Stimulated activated CD4-positive, alpha-beta T cell treated with anti-CD3 and anti-CD28 coated beads, TNF-alpha, amount 100 ng/mL, for 24 hours (primary cell): ENCODE measurements around the gene EVI2B.
"Not testable (repeated sequence)": the region's sequence is repeated elsewhere in the genome, so short reads cannot be mapped to it uniquely, and the experiment has no call there.

Source experiments
- DNase-seq, 3 experiments: peaks; one replicate each; pipeline ENCODE4 v3.0.0-alpha.2; 2020; ENCODE audit warnings: low read depth in 3 of 3

Gene EVI2B

DNA sequence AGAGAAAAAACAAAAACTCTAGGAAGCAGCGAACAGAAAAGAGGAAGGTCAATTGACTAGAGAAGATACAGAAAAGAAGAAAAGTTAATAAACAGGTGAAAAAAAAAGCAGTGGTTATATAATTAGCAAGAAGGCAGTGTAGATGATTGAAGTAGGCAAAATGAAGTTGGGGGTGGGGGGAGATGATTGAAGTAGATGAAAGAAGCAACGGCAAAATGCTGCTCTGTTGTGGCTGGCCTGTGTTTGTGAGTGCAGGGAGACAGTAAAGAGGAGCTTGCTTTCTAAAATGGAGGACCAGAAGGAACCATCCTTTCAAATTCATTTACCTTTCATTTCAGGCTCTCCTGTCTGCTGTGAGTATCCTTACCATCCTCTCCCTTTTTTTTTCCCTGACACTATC, 3.6 kb downstream of the EVI2B start:
- no peak for DNase-seq

DNA sequence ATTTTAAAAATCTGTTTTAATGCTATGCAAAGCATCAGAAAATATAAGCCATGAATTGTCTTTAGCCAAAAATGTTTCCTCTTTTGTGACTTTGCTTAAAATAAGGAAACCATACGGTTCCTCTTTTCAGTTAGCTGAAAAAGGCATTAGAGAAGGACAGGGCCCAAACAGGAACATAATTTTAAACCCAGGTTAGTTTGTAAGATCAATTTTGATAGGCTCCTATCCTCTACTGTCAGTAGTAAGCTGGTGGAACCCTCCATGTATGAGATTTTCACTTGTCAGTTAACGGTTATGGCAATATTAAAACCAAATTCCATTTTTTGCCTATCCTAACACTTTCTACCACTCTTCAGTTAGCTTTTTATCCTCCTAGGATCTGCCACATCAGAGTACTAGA, 4.3 kb downstream of the EVI2B start:
- DNase-seq, result no peak

DNA sequence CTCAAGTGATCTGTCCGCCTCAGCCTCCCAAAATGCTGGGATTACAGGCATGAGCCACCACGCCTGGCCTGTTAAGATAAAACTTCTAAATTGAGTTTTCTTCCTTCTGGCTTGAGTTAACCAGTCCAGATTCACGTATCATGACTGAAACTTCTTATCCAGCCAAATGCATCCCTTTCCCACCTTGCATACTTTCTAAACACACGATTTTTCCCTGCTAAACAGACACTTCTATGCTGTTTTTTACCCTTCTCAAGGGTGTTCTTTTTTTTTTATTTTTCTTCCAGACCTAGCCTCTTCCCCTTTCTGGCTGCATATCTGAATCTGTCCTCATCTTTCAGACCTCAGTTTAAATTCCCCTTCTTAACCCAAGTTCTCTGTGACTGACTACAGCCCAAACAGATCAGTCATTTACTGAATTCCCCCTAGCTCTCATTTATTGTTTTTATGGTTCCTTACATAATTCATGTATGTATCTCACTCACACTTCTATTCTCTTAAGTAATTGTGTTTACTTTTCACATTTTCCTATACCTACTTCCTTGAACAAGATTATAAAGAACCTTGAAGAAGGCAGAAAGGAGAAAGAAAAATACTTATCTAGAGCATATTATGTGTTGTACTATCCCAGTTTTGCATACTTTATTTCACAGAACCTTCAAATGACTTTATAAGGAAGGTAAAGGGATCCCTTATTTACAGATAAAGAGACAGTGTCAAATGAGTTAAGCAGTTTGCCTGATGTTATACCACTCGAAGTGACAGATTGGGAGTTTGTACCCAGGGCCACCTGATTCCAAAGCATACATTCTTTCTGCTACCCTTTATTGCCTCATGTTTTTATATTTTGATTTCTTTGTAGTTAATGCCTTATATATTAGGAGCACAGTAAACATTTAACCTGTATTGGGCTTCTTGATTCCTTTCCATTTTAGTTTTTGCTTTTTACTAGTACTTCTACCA, 5.2 kb downstream of the EVI2B start:
- DNase-seq, result no peak

DNA sequence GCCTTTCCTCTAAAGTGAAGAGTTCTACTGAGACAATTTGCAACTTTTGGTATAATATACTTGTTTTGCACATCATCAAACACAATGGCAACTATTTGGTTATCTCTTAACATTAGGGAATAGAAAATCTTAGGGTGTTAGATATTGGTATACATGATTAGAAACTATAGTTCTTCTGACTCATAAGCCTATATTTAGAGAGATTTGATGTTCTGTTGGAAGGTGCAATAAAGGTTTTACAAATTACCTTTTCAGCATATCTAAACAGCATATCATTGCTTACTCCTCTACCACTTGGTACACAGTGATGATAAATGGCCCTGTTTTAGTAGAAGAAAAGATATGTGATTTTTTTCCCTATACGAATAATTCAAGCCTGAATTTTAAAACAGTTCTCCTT, 6.2 kb downstream of the EVI2B start:
- no peak for DNase-seq

DNA sequence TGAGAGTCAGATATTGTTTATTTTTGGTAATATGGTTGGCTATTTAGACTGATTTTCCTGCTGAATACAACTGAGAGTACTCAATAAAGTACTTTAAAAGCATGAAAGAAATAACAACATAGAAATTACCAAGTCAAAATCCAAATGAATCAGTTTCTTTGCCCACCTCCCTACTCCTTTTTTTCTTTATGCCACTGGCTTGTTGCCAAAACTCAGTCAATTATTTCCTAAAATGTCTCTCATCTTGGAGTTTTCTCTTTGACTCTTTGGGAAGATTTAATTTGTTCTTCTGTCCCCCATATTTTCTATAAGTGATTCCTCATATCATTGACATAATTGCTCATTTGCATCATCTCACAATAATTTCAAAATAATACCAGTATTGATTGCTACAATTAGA, 14.2 kb downstream of the EVI2B start:
- no peak for DNase-seq

DNA sequence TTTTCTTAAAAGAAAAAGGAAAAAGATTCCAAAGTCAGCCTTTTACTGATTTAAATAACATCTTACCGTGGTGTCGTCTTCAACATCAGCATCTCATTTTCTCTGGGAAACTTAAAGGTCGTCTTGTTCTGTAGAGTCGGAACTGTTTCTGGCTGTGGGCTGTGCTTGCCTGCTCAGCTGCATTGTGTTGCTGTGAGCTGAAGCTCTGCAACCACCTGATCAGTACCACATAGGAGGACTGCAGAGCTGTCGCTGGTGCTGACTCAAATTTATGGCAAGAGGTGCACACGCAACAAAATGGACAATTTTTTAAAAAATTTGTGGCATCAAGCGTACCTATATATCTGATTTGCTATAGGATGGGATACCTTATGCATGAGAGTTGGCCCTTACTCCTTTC, 16.8 kb downstream of the EVI2B start, which contains the start of gene OMG:
Gene OMG, minus strand, starts transcription at position 150 of the 400 bp plus-strand sequence. CDS start 908 bp downstream, outside the sequence.
- DNase-seq, result no peak

DNA sequence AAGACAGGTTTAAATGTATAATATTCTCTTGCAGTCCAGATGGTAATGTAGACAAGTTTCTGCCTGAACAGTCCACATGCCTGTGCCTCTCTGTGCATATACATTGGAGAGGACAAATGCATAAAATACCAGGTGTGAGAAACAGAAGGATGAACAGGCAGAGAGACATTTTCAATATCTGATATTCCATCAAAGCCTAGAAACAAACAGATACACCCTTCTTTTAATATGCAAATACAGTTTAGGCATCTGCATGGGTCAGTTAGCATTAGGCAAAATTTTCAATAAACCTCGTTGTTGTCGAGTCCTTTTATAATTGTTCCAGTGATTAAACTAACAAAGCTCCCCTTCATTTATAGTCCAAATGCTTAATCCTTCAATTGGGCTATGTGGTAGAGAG, 17.7 kb downstream of the EVI2B start:
- DNase-seq, result no peak

DNA sequence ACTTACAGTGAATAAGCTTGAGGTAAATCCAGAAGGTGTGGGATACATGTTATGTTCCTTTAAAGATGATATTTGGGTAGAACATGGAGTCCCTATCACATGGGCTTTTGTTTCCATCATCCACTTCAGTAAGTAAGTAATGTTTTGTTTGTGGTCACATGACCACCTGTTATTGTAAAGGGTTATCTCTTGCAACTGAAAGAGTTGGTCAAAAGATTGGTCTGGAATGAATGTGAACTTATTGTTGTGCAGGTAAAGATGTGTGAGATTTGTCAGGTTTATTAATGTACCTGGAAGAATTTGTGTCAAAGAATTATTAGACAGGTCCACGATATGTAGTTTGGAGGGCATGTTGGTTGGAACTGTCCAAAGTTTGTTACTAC, 18.4 kb downstream of the EVI2B start:
- no peak for DNase-seq

DNA sequence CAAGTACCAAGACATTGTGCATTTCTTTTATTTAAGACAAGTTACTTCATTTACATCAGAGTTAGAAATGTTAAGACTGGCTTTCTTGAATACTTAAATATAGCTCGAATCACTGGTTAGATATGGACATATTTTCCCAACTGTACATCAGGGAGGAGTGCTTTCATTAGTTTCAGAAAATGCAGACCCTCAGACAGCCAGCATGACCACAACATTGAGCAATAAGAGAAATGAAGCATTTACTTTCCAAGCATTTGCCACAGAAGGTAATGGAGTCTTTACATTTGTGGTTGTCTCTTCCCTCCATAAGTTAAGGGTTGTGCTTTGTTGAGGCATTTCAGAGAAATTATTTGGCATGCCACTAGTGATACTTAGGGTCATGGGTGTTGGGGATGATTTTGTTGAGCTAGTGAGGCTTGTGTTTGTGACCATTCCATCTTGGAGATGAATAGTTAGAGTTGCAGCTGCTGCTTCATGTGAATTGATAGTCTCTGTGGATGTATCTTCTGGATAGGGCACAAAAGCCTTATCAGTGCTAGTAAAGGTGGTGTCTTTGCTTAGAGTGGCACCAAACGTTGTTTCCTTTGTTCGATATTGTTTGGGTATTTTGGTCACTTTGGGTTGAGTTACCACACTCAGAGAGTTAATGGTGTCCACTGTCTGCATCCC, 18.9 kb downstream of the EVI2B start:
- DNase-seq, result no peak

DNA sequence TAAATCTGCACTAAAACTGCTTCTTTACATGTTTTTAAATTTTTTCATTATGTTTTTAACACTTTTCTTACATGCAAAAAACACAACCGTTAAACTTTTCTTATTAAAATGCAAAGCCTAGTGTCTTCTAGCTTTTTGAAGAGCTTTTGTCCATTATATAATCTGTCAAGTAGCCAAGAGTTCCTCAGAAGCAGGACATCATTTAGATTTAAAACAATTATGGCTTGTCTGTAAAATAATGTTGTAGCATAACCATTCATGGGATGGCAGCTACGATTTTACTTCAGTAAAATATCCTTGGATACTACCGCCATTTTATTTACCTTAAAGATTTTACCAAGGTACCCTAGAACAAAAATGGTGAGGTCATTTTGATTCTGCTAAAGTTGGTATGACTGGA, 19.6 kb downstream of the EVI2B start:
- DNase-seq, result no peak

DNA sequence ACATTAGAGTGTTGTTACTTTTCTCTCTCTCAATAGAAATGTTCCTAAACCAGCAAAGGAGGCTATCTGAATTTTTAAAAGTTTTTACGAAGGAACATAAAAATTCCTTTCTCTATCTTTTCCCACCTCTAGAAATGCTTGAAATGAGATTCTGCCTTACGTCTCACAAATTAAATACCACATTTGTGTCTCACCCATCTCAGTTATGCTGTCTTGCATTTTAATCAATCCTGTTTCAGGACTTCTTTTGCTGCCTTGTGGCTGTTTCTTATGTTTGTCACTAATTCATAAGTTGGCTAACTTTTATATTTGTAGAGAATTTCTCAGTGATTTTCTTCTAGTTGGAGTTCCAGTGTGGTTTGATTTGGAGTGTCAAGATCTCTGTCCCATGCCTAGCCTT, 20.3 kb downstream of the EVI2B start:
- DNase-seq, result no peak

DNA sequence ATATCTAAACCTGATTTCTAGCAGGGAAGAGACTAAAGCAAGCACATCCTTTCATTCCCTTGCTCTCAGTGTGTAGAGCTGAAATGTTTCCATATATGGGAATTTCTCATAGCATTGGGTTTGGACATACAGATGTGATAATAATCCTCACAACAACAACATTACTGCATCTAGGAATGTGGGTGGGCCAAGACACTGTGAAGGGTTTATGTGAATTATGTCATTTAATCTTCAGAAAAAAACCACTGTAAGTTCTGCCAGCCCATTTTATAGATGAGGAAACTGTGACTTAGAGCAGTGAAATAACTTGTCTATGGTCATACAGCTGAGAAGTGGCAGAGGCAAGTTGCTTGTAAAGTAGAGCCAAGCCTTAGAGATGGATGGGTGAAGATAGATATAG, 22.0 kb downstream of the EVI2B start:
- no peak for DNase-seq

DNA sequence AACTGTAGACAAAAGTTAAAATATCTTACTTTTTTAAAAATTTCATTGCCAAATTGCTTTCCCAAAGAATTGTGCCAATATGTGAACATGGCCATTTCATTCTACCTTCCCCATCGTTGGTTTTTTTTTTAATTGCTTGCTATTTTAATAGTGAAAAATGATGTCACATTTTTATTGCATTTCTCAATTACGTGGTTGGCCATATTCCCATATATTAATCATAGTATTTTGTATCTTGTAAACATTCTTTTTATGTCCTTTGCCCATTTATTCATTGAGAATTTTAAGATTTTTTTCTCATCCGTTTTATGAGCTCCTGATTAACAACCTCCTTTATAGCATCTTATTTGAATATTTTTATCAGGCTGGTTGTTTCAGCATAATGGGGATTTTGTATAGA, 24.1 kb downstream of the EVI2B start:
- DNase-seq, result no peak

DNA sequence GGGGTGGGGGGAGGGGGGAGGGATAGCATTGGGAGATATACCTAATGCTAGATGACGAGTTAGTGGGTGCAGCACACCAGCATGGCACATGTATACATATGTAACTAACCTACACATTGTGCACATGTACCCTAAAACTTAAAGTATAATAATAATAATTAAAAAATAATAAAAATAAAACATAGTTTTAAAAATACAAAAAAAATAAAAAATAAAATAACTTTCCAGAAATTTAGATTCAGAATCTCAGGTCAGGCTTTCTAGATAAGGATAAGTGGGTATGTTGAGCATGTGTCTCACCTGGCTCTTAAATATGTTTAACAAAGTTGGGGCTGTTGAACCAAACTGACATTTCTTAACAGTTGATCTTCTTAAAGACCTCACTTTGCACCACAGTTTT, 25.9 kb downstream of the EVI2B start:
- not testable (repeated sequence) for DNase-seq

DNA sequence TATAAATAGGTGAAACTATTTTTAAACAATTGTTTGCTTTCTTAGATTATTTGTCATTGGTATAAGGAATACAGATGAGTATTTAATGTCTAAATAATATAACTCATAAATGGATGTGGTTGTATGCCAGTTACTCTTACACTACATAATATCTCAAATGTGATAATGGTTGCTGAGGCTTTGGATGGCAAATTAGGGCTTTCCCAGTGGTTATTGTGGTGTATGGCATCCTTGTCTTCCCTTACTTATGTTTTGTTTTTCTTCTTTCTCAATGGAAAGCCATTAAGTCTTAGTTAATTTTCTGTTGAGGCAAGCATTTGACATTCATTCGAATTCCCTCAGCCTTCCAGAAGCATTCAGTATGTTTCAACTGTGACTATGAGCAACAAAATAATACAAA, 27.3 kb downstream of the EVI2B start:
- DNase-seq, result no peak

DNA sequence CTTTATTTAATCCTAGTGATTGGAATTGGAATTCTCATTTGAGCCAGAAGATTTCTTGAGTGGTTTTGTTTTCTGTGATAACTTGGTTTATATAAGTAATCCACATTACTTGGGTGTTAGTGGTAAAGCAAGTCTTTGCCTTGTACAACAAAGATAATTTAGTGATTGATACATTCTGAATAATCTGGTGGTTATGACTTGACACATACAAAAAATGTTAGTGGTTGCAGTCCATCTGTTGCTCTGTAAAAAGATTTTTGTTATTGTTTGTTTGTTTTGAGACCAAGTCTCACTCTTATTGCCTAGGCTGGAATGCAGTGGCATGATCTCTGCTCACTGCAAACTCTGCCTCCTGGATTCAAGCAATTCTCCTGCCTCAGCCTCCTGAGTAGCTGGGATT, 30.0 kb downstream of the EVI2B start:
- no peak for DNase-seq

DNA sequence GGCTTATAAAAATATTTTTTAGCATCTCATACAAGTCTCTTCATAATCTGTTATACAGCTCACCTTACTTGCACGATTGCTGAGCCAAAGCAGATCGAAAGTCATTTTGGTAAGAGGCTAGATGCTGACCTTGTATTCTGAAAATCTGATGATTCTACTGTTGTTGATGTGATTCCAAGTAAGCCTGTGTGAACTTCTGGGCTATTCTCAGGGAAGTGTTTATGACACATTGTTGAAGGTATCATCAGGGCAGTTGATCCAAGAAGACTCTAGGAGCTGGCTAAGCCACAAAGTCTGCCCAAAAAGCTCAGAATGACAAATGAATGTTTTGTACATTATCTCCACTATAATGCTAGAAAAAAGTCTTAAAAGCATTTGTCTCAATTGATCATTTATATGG, 32.8 kb downstream of the EVI2B start:
- DNase-seq, result no peak

DNA sequence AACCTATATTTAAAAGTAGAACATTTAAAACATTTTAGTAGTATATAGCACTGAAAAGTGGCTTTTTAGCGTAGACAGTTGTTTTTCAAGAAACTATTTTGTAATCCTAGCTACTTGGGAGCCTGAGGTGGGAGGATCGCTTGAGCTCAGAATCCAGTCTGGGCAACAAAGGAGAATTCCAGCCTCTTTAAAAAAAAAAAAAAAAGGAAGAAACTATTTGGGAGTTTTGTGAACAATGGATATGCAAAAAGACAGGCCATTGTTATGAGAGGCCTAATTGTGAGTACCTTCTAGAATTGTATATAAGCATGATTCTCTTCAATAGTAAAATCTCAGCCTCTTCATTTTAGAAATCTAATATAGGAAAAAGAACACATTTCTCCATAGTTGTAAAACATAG, 34.5 kb downstream of the EVI2B start:
- no peak for DNase-seq

DNA sequence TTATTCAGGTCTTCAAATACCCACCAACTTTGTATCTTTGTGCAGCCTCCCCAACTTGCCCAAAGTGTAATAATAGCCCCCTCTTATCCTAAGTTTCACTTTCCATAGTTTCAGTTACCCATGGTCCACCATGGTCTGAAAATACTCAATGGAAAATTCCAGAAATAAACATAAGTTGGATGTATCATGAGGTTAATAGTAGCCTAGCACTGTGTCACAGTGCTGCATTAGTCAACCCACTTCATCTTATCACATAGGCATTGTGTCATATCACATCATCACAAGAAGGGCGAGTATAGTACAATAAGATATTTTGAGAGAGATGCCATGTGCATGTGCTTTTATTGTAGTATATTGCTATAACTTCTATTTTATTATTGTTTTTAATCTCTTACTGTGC, 38.7 kb downstream of the EVI2B start:
- DNase-seq, result no peak

DNA sequence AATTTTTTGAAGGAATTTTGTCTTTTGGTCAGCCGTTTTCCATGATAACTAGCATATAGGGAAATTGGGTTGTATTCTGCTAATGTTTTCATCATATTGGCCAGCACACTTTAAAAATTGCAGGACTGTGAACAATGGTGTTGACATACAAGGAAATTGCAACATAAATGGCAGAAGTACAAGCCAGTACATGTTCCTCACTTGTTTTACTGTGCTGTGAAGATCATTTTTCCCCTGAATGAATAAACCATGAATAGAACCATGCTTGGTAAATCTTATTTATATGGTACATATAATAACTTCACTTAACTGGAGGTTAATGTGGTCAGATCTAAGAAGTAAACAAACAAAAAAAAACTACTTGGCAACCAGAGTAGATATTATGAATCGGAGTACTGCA, 39.6 kb downstream of the EVI2B start:
- DNase-seq, result no peak

DNA sequence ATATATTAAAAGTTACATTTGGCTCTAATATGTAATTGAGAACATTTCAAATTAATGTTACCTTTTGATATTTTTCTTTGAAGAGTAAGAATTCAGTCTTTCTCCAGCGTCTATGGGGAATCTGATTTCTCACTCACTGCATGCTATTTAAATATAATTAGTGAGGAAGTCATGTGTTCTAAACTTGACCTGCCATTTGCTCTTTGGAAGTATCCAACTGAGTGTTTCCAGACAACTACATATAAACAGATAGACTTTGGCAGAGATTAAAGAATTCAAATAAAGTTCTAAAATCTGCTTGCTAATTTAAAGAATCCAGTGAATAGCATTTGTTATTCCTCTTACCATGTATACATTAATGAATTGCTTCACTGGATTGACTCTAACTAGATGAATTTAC, 40.3 kb downstream of the EVI2B start:
- DNase-seq, result no peak

DNA sequence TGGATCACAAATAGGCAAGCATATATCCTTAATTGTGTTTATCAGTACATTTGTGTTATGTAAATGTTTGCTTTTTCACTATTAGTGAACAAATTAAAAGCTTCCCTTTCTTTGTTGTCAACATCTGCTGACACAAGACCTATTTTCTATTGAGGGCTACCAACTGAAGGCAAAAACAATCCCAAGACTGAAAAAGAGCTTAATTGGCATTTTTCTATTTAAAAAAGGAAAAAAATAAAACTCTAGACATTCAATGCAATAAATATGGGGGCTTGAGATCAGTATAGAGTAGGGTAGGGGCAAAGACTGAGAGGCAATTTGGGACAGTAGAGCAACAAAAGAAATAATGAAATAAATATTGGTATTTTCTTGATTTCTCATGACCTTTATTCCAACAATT, 41.1 kb downstream of the EVI2B start:
- no peak for DNase-seq

DNA sequence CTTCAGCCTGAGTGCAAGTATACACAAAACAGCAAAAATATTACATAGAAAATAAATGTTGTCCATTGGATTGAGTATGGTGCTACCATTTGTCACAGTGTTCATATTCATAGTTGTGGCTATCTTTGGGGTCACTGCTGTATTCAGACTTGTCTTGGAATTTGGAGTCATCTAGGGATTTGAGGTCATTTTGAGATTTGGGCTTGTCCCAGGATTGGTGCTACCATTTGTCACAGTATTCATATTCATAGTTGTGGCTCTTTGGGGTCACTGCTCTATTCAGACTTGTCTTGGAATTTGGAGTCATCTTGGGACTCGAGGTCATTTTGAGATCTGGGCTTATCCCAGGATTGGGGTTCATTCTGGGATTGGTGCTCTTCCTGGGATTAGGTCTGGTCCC, 41.6 kb downstream of the EVI2B start:
- no peak for DNase-seq
